Mucosa of stomach (tissue), 1 donor: ENCODE data around the gene CLSTN3.

Source experiments
- H3K27me3 ChIP-seq: one replicate; pipeline ENCODE4 v1.7.0; 2013; ENCODE audit warnings: mild to moderate bottlenecking, low read length; ENCODE audit not compliant: control insufficient read depth, insufficient read depth
- H3K36me3 ChIP-seq: one replicate; pipeline ENCODE4 v1.7.0; 2013; ENCODE audit warnings: low read length; ENCODE audit not compliant: control insufficient read depth, insufficient read depth
- H3K4me1 ChIP-seq: one replicate; pipeline ENCODE4 v1.7.0; 2013; ENCODE audit warnings: mild to moderate bottlenecking, low read length; ENCODE audit not compliant: control insufficient read depth, insufficient read depth
- H3K4me3 ChIP-seq: one replicate; pipeline ENCODE4 v1.7.0; 2013; ENCODE audit warnings: low read length
- H3K9ac ChIP-seq: one replicate; pipeline ENCODE4 v1.7.0; 2013; ENCODE audit warnings: mild to moderate bottlenecking, low read length, moderate library complexity
- H3K9me3 ChIP-seq: one replicate; pipeline ENCODE4 v1.7.0; 2013; ENCODE audit warnings: mild to moderate bottlenecking, low read length, moderate library complexity; ENCODE audit not compliant: control insufficient read depth
- donor health status: Pancreatic carcinoma.

Gene CLSTN3

GRCh38 chr12:7108003-7108795 lies 22.0 kb upstream of the CLSTN3 start:
- peak overlapping the region; percentile 95 for H3K9ac ChIP-seq

GRCh38 chr12:7108796-7109571 lies 21.2 kb upstream of the CLSTN3 start, which contains the start of gene C1RL:
Gene C1RL (minus strand): TSS chr12:7109214. CDS start chr12:7109180, 34 bp downstream.
- H3K36me3 ChIP-seq = no peaks in the 10 kb centered on the region
- H3K9ac ChIP-seq = peak within 1 kb of the TSS; percentile 95
- H3K9me3 ChIP-seq = no peaks in the 10 kb centered on the region
- peak within 1 kb of the TSS; percentile 66 for H3K4me3 ChIP-seq
- no peaks in the 10 kb centered on the region for H3K27me3 ChIP-seq
- H3K4me1 ChIP-seq = peaks cover 6% of the 10 kb centered on the region

More at GRCh38 chr12:7108003-7108795, 22.0 kb upstream of the CLSTN3 start:
- Histone ChIP-seq H3K27me3 (no peaks in the 10 kb centered on the region), H3K9me3 (no peaks in the 10 kb centered on the region), H3K4me3 (peak overlapping the region; percentile 66), H3K4me1 (peaks cover 6% of the 10 kb centered on the region), H3K36me3 (no peaks in the 10 kb centered on the region)

GRCh38 chr12:7109572-7109920 lies 20.6 kb upstream of the CLSTN3 start:
- peak overlapping the region; percentile 95 for H3K9ac ChIP-seq
- no peaks in the 10 kb centered on the region for H3K36me3 ChIP-seq
- no peaks in the 10 kb centered on the region for H3K9me3 ChIP-seq
- H3K27me3 ChIP-seq = no peaks in the 10 kb centered on the region
- H3K4me1 ChIP-seq = peaks cover 6% of the 10 kb centered on the region
- no peak overlapping the region for H3K4me3 ChIP-seq

GRCh38 chr12:7110661-7111060 lies 19.5 kb upstream of the CLSTN3 start:
- Histone ChIP-seq H3K36me3 (no peaks in the 10 kb centered on the region), H3K4me1 (peaks cover 6% of the 10 kb centered on the region), H3K9ac (no peak overlapping the region), H3K4me3 (no peak overlapping the region), H3K9me3 (no peaks in the 10 kb centered on the region), H3K27me3 (no peaks in the 10 kb centered on the region)

GRCh38 chr12:7112041-7112440 lies 18.1 kb upstream of the CLSTN3 start:
- no peak overlapping the region for H3K4me3 ChIP-seq
- no peaks in the 10 kb centered on the region for H3K9me3 ChIP-seq
- H3K9ac ChIP-seq = no peak overlapping the region
- no peaks in the 10 kb centered on the region for H3K36me3 ChIP-seq
- peaks cover 6% of the 10 kb centered on the region for H3K4me1 ChIP-seq
- no peaks in the 10 kb centered on the region for H3K27me3 ChIP-seq

- Histone ChIP-seq H3K9me3 (no peaks in the 10 kb centered on the region), H3K27me3 (no peaks in the 10 kb centered on the region), H3K9ac (no peak overlapping the region), H3K4me3 (no peak overlapping the region), H3K4me1 (peaks cover 6% of the 10 kb centered on the region), H3K36me3 (no peaks in the 10 kb centered on the region)
These were observed 16.7 kb upstream of the CLSTN3 start for GRCh38 chr12:7113389-7113871.

GRCh38 chr12:7114008-7114407 lies 16.2 kb upstream of the CLSTN3 start:
- H3K36me3 ChIP-seq = no peaks in the 10 kb centered on the region
- no peak overlapping the region for H3K9ac ChIP-seq
- H3K27me3 ChIP-seq = no peaks in the 10 kb centered on the region
- no peak overlapping the region for H3K4me3 ChIP-seq
- H3K4me1 ChIP-seq = peaks cover 6% of the 10 kb centered on the region
- no peaks in the 10 kb centered on the region for H3K9me3 ChIP-seq

GRCh38 chr12:7114851-7115250 lies 15.3 kb upstream of the CLSTN3 start:
- no peaks in the 10 kb centered on the region for H3K4me1 ChIP-seq
- H3K9me3 ChIP-seq = no peaks in the 10 kb centered on the region
- H3K27me3 ChIP-seq = no peaks in the 10 kb centered on the region
- no peaks in the 10 kb centered on the region for H3K36me3 ChIP-seq
- H3K9ac ChIP-seq = no peak overlapping the region
- H3K4me3 ChIP-seq = no peak overlapping the region

GRCh38 chr12:7116196-7116595 lies 14.0 kb upstream of the CLSTN3 start:
- no peaks in the 10 kb centered on the region for H3K27me3 ChIP-seq
- H3K36me3 ChIP-seq = no peaks in the 10 kb centered on the region
- H3K4me3 ChIP-seq = no peak overlapping the region
- no peak overlapping the region for H3K9ac ChIP-seq
- H3K4me1 ChIP-seq = no peaks in the 10 kb centered on the region
- no peaks in the 10 kb centered on the region for H3K9me3 ChIP-seq

- no peaks in the 10 kb centered on the region for H3K9me3 ChIP-seq
- H3K27me3 ChIP-seq = no peaks in the 10 kb centered on the region
- H3K4me3 ChIP-seq = no peak overlapping the region
- H3K9ac ChIP-seq = no peak overlapping the region
- no peaks in the 10 kb centered on the region for H3K36me3 ChIP-seq
- H3K4me1 ChIP-seq = no peaks in the 10 kb centered on the region
These were observed 13.3 kb upstream of the CLSTN3 start for GRCh38 chr12:7116916-7117315.

- no peaks in the 10 kb centered on the region for H3K9me3 ChIP-seq
- no peaks in the 10 kb centered on the region for H3K27me3 ChIP-seq
- H3K4me1 ChIP-seq = no peaks in the 10 kb centered on the region
- H3K36me3 ChIP-seq = no peaks in the 10 kb centered on the region
- H3K4me3 ChIP-seq = no peak overlapping the region
- no peak overlapping the region for H3K9ac ChIP-seq
These were observed 12.5 kb upstream of the CLSTN3 start for GRCh38 chr12:7117670-7118069.

GRCh38 chr12:7118881-7119280 lies 11.3 kb upstream of the CLSTN3 start:
- H3K4me1 ChIP-seq = no peaks in the 10 kb centered on the region
- H3K36me3 ChIP-seq = no peaks in the 10 kb centered on the region
- no peak overlapping the region for H3K4me3 ChIP-seq
- no peak overlapping the region for H3K9ac ChIP-seq
- H3K27me3 ChIP-seq = no peaks in the 10 kb centered on the region
- no peaks in the 10 kb centered on the region for H3K9me3 ChIP-seq
